ENCODE measurements around the gene MN1. TPM values are rescaled to one million over a fixed set of nuclear protein-coding genes. Genes with fewer than 3 reads are reported as not detected.

MN1 gene
- total and polyA plus RNA-seq, 2 donors, result 0.47 to 1.4 TPM

- Histone ChIP-seq H3K4me3 (ENCODE audit: low read length in 2 of 2) (no peak overlapping the region), H3K9me3 (ENCODE audit: control insufficient read depth in 2 of 2, insufficient read depth in 1 of 2, low read length in 1 of 2) (no peaks in the 10 kb centered on the region), H3K36me3 (ENCODE audit: control insufficient read depth in 2 of 2, insufficient read depth in 2 of 2, low read length in 1 of 2) (no peaks in the 10 kb centered on the region), H3K27ac (ENCODE audit: low read depth in 1 of 2, low read length in 1 of 2) (no peak overlapping the region), H3K4me1 (ENCODE audit: control insufficient read depth in 2 of 2, insufficient read depth in 2 of 2, low read length in 2 of 2) (peaks cover 0 to 11% of the 10 kb centered on the region in 2 donors), H3K27me3 (ENCODE audit: control insufficient read depth in 2 of 2, insufficient read depth in 1 of 2, low read length in 1 of 2) (no peaks in the 10 kb centered on the region)
- DNase-seq (ENCODE audit: low read depth in 6 of 9, low spot score in 9 of 9), result no peak
- 97% methylated on average over 4 of the region's 4 CpGs for WGBS
Measured at GRCh38 chr22:27729246-27729645, 72.3 kb downstream of the MN1 start.

DNA sequence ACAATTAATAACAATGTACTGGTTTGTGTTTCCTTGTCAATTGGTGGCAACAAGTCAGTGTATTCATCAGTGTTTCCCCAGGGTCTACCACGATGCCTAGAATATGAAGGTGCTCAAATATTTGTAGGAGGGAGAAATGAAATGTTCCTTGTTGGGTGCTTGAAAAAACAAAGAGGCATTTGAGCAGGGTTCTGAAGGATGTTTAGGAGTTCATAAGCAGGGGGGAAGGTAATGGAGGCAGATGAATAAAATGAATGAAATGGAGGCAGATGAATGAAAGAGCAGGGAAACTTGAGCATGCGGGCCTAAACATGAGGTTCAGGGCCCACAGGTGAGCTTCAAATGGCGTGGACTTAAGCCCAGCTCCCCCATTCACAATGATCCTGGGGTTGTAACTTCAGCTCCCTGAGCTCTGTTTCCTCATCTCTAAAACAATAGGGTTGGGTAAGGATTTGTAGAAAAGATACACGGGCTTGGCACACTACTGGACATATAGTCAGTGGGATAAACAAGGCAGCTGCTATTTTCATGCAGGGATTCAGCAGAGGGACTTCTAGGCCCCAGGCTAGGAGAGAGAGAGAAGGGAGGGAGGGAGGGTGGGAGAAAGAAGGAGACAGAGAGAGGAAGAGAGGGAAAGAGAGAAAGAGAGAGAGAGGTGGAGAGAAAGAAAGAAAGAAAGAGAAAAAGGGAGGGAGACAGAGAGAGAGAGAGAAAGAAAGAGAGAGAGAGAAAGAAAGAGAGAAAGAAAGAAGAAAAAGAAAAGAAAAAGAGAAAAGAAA lies 73.7 kb downstream of the MN1 start:
- H3K27ac ChIP-seq (ENCODE audit: low read depth in 1 of 2, low read length in 1 of 2), result no peak overlapping the region
- WGBS, result 96% methylated on average over 4 of the region's 4 CpGs
- no peak overlapping the region for H3K4me3 ChIP-seq (ENCODE audit: low read length in 2 of 2)

DNA sequence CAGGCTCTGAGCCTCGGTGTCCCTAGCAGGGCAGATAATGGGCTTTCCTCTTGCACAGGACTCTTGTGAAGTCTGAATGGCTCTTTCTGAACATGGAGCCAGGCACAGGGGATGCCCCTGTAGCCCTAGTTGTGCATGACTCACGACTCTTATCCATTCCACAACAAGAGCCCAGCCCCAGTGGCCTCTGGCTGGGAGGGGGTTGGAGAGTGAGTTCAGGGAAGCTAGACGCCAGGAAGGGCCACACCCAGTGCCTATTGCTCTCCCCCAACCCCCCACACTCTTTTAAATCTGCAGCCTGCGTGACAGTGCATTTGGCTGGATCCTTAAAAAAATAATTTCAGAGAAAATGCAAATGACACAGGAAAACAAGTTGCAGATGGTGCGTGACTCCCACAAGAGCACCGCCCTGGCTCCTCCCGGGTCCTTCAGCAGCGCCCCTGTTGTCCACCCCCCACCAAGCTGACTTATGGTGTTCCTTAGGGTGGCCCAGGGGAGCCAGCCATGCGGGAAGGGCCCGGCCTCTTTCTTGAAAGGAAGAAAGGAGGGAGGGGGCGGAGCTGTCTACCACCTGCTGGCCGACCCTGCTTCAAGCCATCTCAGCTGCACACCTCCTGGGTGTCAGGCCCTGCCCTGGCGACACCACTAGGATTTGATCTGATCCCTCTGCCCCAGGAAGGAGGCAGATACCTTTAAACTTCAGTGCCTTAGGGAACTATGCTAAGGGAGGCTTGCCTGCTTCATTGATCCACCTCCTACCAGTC lies 74.7 kb downstream of the MN1 start:
- H3K4me3 ChIP-seq (ENCODE audit: low read length in 2 of 2), result no peak overlapping the region
- H3K4me1 ChIP-seq (ENCODE audit: control insufficient read depth in 2 of 2, insufficient read depth in 2 of 2, low read length in 2 of 2), result peaks cover 0 to 11% of the 10 kb centered on the region in 2 donors
- H3K27me3 ChIP-seq (ENCODE audit: control insufficient read depth in 2 of 2, insufficient read depth in 1 of 2, low read length in 1 of 2), result no peaks in the 10 kb centered on the region
- H3K27ac ChIP-seq (ENCODE audit: low read depth in 1 of 2, low read length in 1 of 2), result no peak overlapping the region
- no peaks in the 10 kb centered on the region for H3K9me3 ChIP-seq (ENCODE audit: control insufficient read depth in 2 of 2, insufficient read depth in 1 of 2, low read length in 1 of 2)
- no peaks in the 10 kb centered on the region for H3K36me3 ChIP-seq (ENCODE audit: control insufficient read depth in 2 of 2, insufficient read depth in 2 of 2, low read length in 1 of 2)
- DNase-seq (ENCODE audit: low read depth in 6 of 9, low spot score in 9 of 9), result no peak
- WGBS, result 45% methylated on average over 13 of the region's 13 CpGs

More for the DNA sequence above, 73.7 kb downstream of the MN1 start:
- DNase-seq (ENCODE audit: low read depth in 6 of 9, low spot score in 9 of 9), result no peak
- H3K9me3 ChIP-seq (ENCODE audit: control insufficient read depth in 2 of 2, insufficient read depth in 1 of 2, low read length in 1 of 2), result no peaks in the 10 kb centered on the region
- peaks cover 0 to 11% of the 10 kb centered on the region in 2 donors for H3K4me1 ChIP-seq (ENCODE audit: control insufficient read depth in 2 of 2, insufficient read depth in 2 of 2, low read length in 2 of 2)
- no peaks in the 10 kb centered on the region for H3K36me3 ChIP-seq (ENCODE audit: control insufficient read depth in 2 of 2, insufficient read depth in 2 of 2, low read length in 1 of 2)
- no peaks in the 10 kb centered on the region for H3K27me3 ChIP-seq (ENCODE audit: control insufficient read depth in 2 of 2, insufficient read depth in 1 of 2, low read length in 1 of 2)

DNA sequence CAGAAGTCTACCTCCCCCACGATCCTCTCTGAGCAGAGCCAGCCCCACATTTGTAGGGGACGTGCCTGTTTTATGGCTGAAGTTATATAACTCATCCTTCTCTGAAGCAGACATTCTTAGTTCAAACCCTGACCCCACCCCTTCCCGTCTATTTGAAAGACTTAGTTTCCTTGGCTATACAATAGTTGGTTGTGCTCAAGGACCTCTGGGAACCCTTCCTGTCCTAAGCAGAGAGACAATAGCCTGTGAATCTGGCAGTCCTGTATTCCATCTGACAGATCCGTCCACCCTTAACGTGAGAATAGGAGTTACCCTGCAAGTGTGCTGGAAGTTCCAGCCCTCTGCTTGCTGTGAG lies 75.2 kb downstream of the MN1 start:
- H3K27me3 ChIP-seq (ENCODE audit: control insufficient read depth in 2 of 2, insufficient read depth in 1 of 2, low read length in 1 of 2), result no peaks in the 10 kb centered on the region
- DNase-seq (ENCODE audit: low read depth in 6 of 9, low spot score in 9 of 9), result no peak
- no peaks in the 10 kb centered on the region for H3K9me3 ChIP-seq (ENCODE audit: control insufficient read depth in 2 of 2, insufficient read depth in 1 of 2, low read length in 1 of 2)
- H3K27ac ChIP-seq (ENCODE audit: low read depth in 1 of 2, low read length in 1 of 2), result no peak overlapping the region
- 93% methylated on average over 5 of the region's 5 CpGs for WGBS
- no peak overlapping the region for H3K4me3 ChIP-seq (ENCODE audit: low read length in 2 of 2)
- no peaks in the 10 kb centered on the region for H3K36me3 ChIP-seq (ENCODE audit: control insufficient read depth in 2 of 2, insufficient read depth in 2 of 2, low read length in 1 of 2)
- H3K4me1 ChIP-seq (ENCODE audit: control insufficient read depth in 2 of 2, insufficient read depth in 2 of 2, low read length in 2 of 2), result peaks cover 0 to 11% of the 10 kb centered on the region in 2 donors

GRCh38 chr22:27725661-27726060 lies 75.9 kb downstream of the MN1 start:
- H3K4me1 ChIP-seq (ENCODE audit: control insufficient read depth in 2 of 2, insufficient read depth in 2 of 2, low read length in 2 of 2), result peaks cover 0 to 11% of the 10 kb centered on the region in 2 donors
- no peak for DNase-seq (ENCODE audit: low read depth in 6 of 9, low spot score in 9 of 9)
- H3K27ac ChIP-seq (ENCODE audit: low read depth in 1 of 2, low read length in 1 of 2), result no peak overlapping the region
- no peak overlapping the region for H3K4me3 ChIP-seq (ENCODE audit: low read length in 2 of 2)
- WGBS, result 89% methylated on average over 5 of the region's 5 CpGs
- H3K36me3 ChIP-seq (ENCODE audit: control insufficient read depth in 2 of 2, insufficient read depth in 2 of 2, low read length in 1 of 2), result no peaks in the 10 kb centered on the region
- H3K9me3 ChIP-seq (ENCODE audit: control insufficient read depth in 2 of 2, insufficient read depth in 1 of 2, low read length in 1 of 2), result no peaks in the 10 kb centered on the region
- no peaks in the 10 kb centered on the region for H3K27me3 ChIP-seq (ENCODE audit: control insufficient read depth in 2 of 2, insufficient read depth in 1 of 2, low read length in 1 of 2)

DNA sequence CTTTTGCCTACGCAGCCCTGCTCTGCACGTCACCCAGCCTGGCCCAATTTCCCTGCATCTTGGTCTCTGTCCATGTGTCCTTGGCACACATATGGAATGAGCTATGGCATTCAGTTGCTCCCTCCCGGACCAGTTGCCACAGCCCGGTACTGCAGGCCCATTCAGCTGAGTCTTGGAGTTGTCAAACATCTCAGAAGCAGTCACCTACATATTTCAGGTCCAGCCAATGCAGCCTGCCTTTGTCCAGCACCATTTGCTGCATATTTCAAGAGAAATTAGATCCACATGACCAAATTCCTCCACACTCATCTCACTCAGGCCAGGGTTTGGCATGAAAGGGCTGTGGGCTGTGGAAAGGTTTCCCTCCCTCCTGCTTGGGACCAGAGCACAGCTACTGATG lies 76.8 kb downstream of the MN1 start:
- no peaks in the 10 kb centered on the region for H3K27me3 ChIP-seq (ENCODE audit: control insufficient read depth in 2 of 2, insufficient read depth in 1 of 2, low read length in 1 of 2)
- no peak overlapping the region for H3K27ac ChIP-seq (ENCODE audit: low read depth in 1 of 2, low read length in 1 of 2)
- H3K9me3 ChIP-seq (ENCODE audit: control insufficient read depth in 2 of 2, insufficient read depth in 1 of 2, low read length in 1 of 2), result no peaks in the 10 kb centered on the region
- H3K4me3 ChIP-seq (ENCODE audit: low read length in 2 of 2), result no peak overlapping the region
- H3K4me1 ChIP-seq (ENCODE audit: control insufficient read depth in 2 of 2, insufficient read depth in 2 of 2, low read length in 2 of 2), result peaks cover 0 to 11% of the 10 kb centered on the region in 2 donors
- WGBS, result 82% methylated on average over 4 of the region's 4 CpGs
- no peak for DNase-seq (ENCODE audit: low read depth in 6 of 9, low spot score in 9 of 9)
- no peaks in the 10 kb centered on the region for H3K36me3 ChIP-seq (ENCODE audit: control insufficient read depth in 2 of 2, insufficient read depth in 2 of 2, low read length in 1 of 2)

- Histone ChIP-seq H3K9me3 (ENCODE audit: control insufficient read depth in 2 of 2, insufficient read depth in 1 of 2, low read length in 1 of 2) (no peaks in the 10 kb centered on the region), H3K4me1 (ENCODE audit: control insufficient read depth in 2 of 2, insufficient read depth in 2 of 2, low read length in 2 of 2) (peaks cover 0 to 15% of the 10 kb centered on the region in 2 donors), H3K36me3 (ENCODE audit: control insufficient read depth in 2 of 2, insufficient read depth in 2 of 2, low read length in 1 of 2) (no peaks in the 10 kb centered on the region), H3K27ac (ENCODE audit: low read depth in 1 of 2, low read length in 1 of 2) (no peak overlapping the region), H3K4me3 (ENCODE audit: low read length in 2 of 2) (no peak overlapping the region), H3K27me3 (ENCODE audit: control insufficient read depth in 2 of 2, insufficient read depth in 1 of 2, low read length in 1 of 2) (no peaks in the 10 kb centered on the region)
- DNase-seq (ENCODE audit: low read depth in 6 of 9, low spot score in 9 of 9), result no peak
- WGBS, result 90% methylated on average over 1 of the region's 1 CpG
Measured at GRCh38 chr22:27724157-27724556, 77.4 kb downstream of the MN1 start.

GRCh38 chr22:27723708-27724107 lies 77.8 kb downstream of the MN1 start:
- Histone ChIP-seq H3K27ac (ENCODE audit: low read depth in 1 of 2, low read length in 1 of 2) (no peak overlapping the region), H3K4me1 (ENCODE audit: control insufficient read depth in 2 of 2, insufficient read depth in 2 of 2, low read length in 2 of 2) (peaks cover 0 to 17% of the 10 kb centered on the region in 2 donors), H3K9me3 (ENCODE audit: control insufficient read depth in 2 of 2, insufficient read depth in 1 of 2, low read length in 1 of 2) (no peaks in the 10 kb centered on the region), H3K4me3 (ENCODE audit: low read length in 2 of 2) (no peak overlapping the region), H3K27me3 (ENCODE audit: control insufficient read depth in 2 of 2, insufficient read depth in 1 of 2, low read length in 1 of 2) (no peaks in the 10 kb centered on the region), H3K36me3 (ENCODE audit: control insufficient read depth in 2 of 2, insufficient read depth in 2 of 2, low read length in 1 of 2) (no peaks in the 10 kb centered on the region)
- WGBS, result 97% methylated on average over 2 of the region's 2 CpGs
- no peak for DNase-seq (ENCODE audit: low read depth in 6 of 9, low spot score in 9 of 9)

- H3K4me3 ChIP-seq (ENCODE audit: low read length in 2 of 2), result no peak overlapping the region
- no peak overlapping the region for H3K27ac ChIP-seq (ENCODE audit: low read depth in 1 of 2, low read length in 1 of 2)
- H3K9me3 ChIP-seq (ENCODE audit: control insufficient read depth in 2 of 2, insufficient read depth in 1 of 2, low read length in 1 of 2), result no peaks in the 10 kb centered on the region
- 45% methylated on average over 1 of the region's 1 CpG for WGBS
- DNase-seq (ENCODE audit: low read depth in 6 of 9, low spot score in 9 of 9), result no peak
- no peaks in the 10 kb centered on the region for H3K36me3 ChIP-seq (ENCODE audit: control insufficient read depth in 2 of 2, insufficient read depth in 2 of 2, low read length in 1 of 2)
- peaks cover 0 to 20% of the 10 kb centered on the region in 2 donors for H3K4me1 ChIP-seq (ENCODE audit: control insufficient read depth in 2 of 2, insufficient read depth in 2 of 2, low read length in 2 of 2)
- no peaks in the 10 kb centered on the region for H3K27me3 ChIP-seq (ENCODE audit: control insufficient read depth in 2 of 2, insufficient read depth in 1 of 2, low read length in 1 of 2)
Measured at GRCh38 chr22:27723158-27723557, 78.4 kb downstream of the MN1 start.

Data from thymus (tissue), 11 donors.